OCI-LY3 (cell line): ENCODE data around the gene APOBR.
A peak's percentile ranks its signal among the peaks of the same experiment; 100 is the strongest.

Source experiments
- H2AFZ ChIP-seq: fragments of 200-600, 300-600 bp; shearing (Covaris generic); 2 replicates; pipeline ENCODE4 v1.6.0; 2014; ENCODE audit warnings: antibody characterized with exemption, low read depth, low read length
- H3K27ac ChIP-seq: fragments of 200-600, 300-600 bp; sonication (generic); 2 replicates; pipeline ENCODE4 v1.5.1; 2014; ENCODE audit warnings: mild to moderate bottlenecking, low read length, moderate library complexity, mixed read lengths
- H3K27me3 ChIP-seq: fragments of 200-600, 300-600 bp; sonication (generic); 2 replicates; pipeline ENCODE4 v1.6.1; 2014; ENCODE audit warnings: low read depth, low read length, mixed read lengths
- H3K36me3 ChIP-seq: fragments of 200-600, 300-600 bp; sonication (generic); replicated peaks from 2 replicates; pipeline ENCODE3; 2014; ENCODE audit warnings: low read depth, low read length, mixed read lengths
- H3K4me1 ChIP-seq: fragments of 300-600, 200-600 bp; sonication (generic); 2 replicates; pipeline ENCODE4 v1.6.1; 2014; ENCODE audit warnings: low read length, mixed read lengths
- H3K4me2 ChIP-seq: fragments of 200-600, 300-600 bp; sonication (generic); 2 replicates; pipeline ENCODE4 v1.6.1; 2014; ENCODE audit warnings: low read length, mixed read lengths
- H3K4me3 ChIP-seq: fragments of 300-600, 200-600 bp; sonication (generic); 2 replicates; pipeline ENCODE4 v1.5.1; 2014; ENCODE audit warnings: antibody characterized with exemption, mild to moderate bottlenecking, low read length, moderate library complexity
- H3K79me2 ChIP-seq: fragments of 300-600, 200-600 bp; shearing (Covaris generic); 2 replicates; pipeline ENCODE4 v1.6.1; 2014; ENCODE audit warnings: mild to moderate bottlenecking, low read length, mixed read lengths
- H3K9ac ChIP-seq: fragments of 300-600, 200-600 bp; shearing (Covaris generic); 2 replicates; pipeline ENCODE4 v1.6.0; 2014; ENCODE audit warnings: mild to moderate bottlenecking, low read length, moderate library complexity
- H3K9me3 ChIP-seq: fragments of 200-600, 300-600 bp; shearing (Covaris generic); 2 replicates; pipeline ENCODE4 v1.6.1; 2014; ENCODE audit warnings: low read length, mixed read lengths; ENCODE audit not compliant: insufficient read depth
- H4K20me1 ChIP-seq: fragments of 200-600, 300-600 bp; sonication (generic); 2 replicates; pipeline ENCODE4 v1.6.1; 2016; ENCODE audit warnings: low read length, mixed read lengths; ENCODE audit not compliant: insufficient read depth
- CTCF ChIP-seq: fragments of 200-600, 300-600 bp; sonication (generic); IDR thresholded peaks from 2 replicates; pipeline ENCODE4 v1.5.1; 2014; ENCODE audit warnings: antibody characterized with exemption, low read length, low read depth
- EZH2phosphoT487 ChIP-seq: fragments of 200-600 bp; shearing (Covaris generic); IDR thresholded peaks from 2 replicates; pipeline ENCODE4 v1.6.1; 2018; ENCODE audit warnings: antibody characterized with exemption, mixed run types, low read depth

APOBR gene

GRCh38 chr16:28504707-28505404 lies 10.4 kb downstream of the APOBR start:
- peaks cover 65% of the 10 kb centered on the region for H3K79me2 ChIP-seq
- peak overlapping the region; percentile 84 for H3K4me3 ChIP-seq
- peaks cover 27% of the 10 kb centered on the region for H3K36me3 ChIP-seq
- peaks cover 77% of the 10 kb centered on the region for H3K4me1 ChIP-seq
- peak overlapping the region; percentile 93 for H3K4me2 ChIP-seq
- H3K27ac ChIP-seq: peak overlapping the region; percentile 92; the same call in 1 of the 2 replicates
- no peaks in the 10 kb centered on the region for H4K20me1 ChIP-seq
- H2AFZ ChIP-seq: no peak overlapping the region
- TF ChIP-seq EZH2phosphoT487 (no peak), CTCF (no peak)
- H3K27me3 ChIP-seq: no peaks in the 10 kb centered on the region
- H3K9ac ChIP-seq: peak overlapping the region; percentile 93; the same call in 1 of the 2 replicates
- no peaks in the 10 kb centered on the region for H3K9me3 ChIP-seq

GRCh38 chr16:28505489-28506137 lies 11.2 kb downstream of the APOBR start:
- Histone ChIP-seq H3K4me1 (peaks cover 70% of the 10 kb centered on the region), H2AFZ (no peak overlapping the region), H3K27me3 (no peaks in the 10 kb centered on the region), H3K4me3 (peak overlapping the region; percentile 84), H3K9me3 (no peaks in the 10 kb centered on the region), H3K36me3 (peaks cover 25% of the 10 kb centered on the region), H3K27ac (peak overlapping the region; percentile 92), H3K4me2 (peak overlapping the region; percentile 93), H3K9ac (peak overlapping the region; percentile 93), H4K20me1 (no peaks in the 10 kb centered on the region), H3K79me2 (peaks cover 65% of the 10 kb centered on the region)
- no peak for TF ChIP-seq CTCF
- TF ChIP-seq EZH2phosphoT487: no peak

GRCh38 chr16:28511031-28511430 lies 16.6 kb downstream of the APOBR start:
- H3K36me3 ChIP-seq: no peaks in the 10 kb centered on the region
- no peaks in the 10 kb centered on the region for H4K20me1 ChIP-seq
- H3K9ac ChIP-seq: no peak overlapping the region
- H3K27me3 ChIP-seq: no peaks in the 10 kb centered on the region
- TF ChIP-seq CTCF (no peak), EZH2phosphoT487 (no peak)
- no peaks in the 10 kb centered on the region for H3K9me3 ChIP-seq
- H2AFZ ChIP-seq: no peak overlapping the region
- no peak overlapping the region for H3K4me3 ChIP-seq
- no peak overlapping the region for H3K4me2 ChIP-seq
- peaks cover 27% of the 10 kb centered on the region for H3K4me1 ChIP-seq
- no peak overlapping the region for H3K27ac ChIP-seq
- peaks cover 15% of the 10 kb centered on the region for H3K79me2 ChIP-seq
